Measurements from ENCODE around the gene RAB11FIP4. TPM values are rescaled to one million over a fixed set of nuclear protein-coding genes. Genes with fewer than 3 reads are reported as not detected.

Gene RAB11FIP4
- total and polyA plus RNA-seq, 9 of the 15 experiments (the other 6 are each of a cell fraction or from before 2014, with no cell fraction given) = 0.62 to 16.6 (median 8.9) TPM

- TF ChIP-seq ZBTB11 (CRISPR knock-in tag; IDR thresholded peaks at IDR 0.05) (no peak), KDM1A (IDR thresholded peaks at IDR 0.05) (peak in 1 of 2 experiments; percentile 25; a peak in 2 of 4 replicates), VEZF1 (CRISPR knock-in tag; IDR thresholded peaks at IDR 0.05) (no peak), ZNF274 (IDR thresholded peaks at IDR 0.05; ENCODE audit: borderline replicate concordance, low read depth, low read length) (no peak), CTCF (IDR thresholded peaks at IDR 0.05 in 2 of 3, conservative IDR thresholded peaks at IDR 0.05 in 1 of 3; ENCODE audit: insufficient read depth in 2 of 3, low read depth in 1 of 3, low read length in 3 of 3) (peak; percentile 55 to 63 (median 60))
Measured at GRCh38 chr17:31533546-31534155, 142.2 kb downstream of the RAB11FIP4 start (continued).

All from K562 (cell line).